HG02970 (cell line): ENCODE measurements around the gene MYL12A.

Experiments used
- ATAC-seq: cut with Tn5 transposase; IDR thresholded peaks from one replicate; pipeline ENCODE4 v1.9.1; 2021; ENCODE audit warnings: mild to moderate bottlenecking, moderate library complexity, moderate number of reproducible peaks; ENCODE audit not compliant: unreplicated experiment, low FRiP score

The MYL12A gene

GRCh38 chr18:3223356-3223755 is 24.2 kb upstream of the MYL12A start:
- no peak for ATAC-seq

GRCh38 chr18:3224223-3224622 is 23.4 kb upstream of the MYL12A start:
- ATAC-seq = no peak

GRCh38 chr18:3225588-3225987 is 22.0 kb upstream of the MYL12A start:
- ATAC-seq = no peak

- no peak for ATAC-seq
These were observed 21.6 kb upstream of the MYL12A start for GRCh38 chr18:3226048-3226447.

- no peak for ATAC-seq
These were observed 16.9 kb upstream of the MYL12A start for GRCh38 chr18:3230401-3231334.

GRCh38 chr18:3233004-3233403 is 14.6 kb upstream of the MYL12A start:
- no peak for ATAC-seq

- ATAC-seq = no peak
These were observed 14.0 kb upstream of the MYL12A start for GRCh38 chr18:3233433-3234168.

GRCh38 chr18:3234457-3234856 is 13.1 kb upstream of the MYL12A start:
- ATAC-seq = no peak

GRCh38 chr18:3235846-3236245 is 11.8 kb upstream of the MYL12A start:
- ATAC-seq = no peak

GRCh38 chr18:3236470-3236869 is 11.1 kb upstream of the MYL12A start:
- no peak for ATAC-seq

- ATAC-seq = no peak
These were observed 8.9 kb upstream of the MYL12A start for GRCh38 chr18:3238742-3239141.

- no peak for ATAC-seq
These were observed 2.4 kb upstream of the MYL12A start for GRCh38 chr18:3245185-3245564.

- ATAC-seq = peak; percentile 36
These were observed 1.6 kb upstream of the MYL12A start for GRCh38 chr18:3245853-3246634.

GRCh38 chr18:3246635-3247239 is 864 bp upstream of the MYL12A start:
- peak; percentile 0 for ATAC-seq

GRCh38 chr18:3248062-3248657 is 559 bp downstream of the MYL12A start:
- no peak for ATAC-seq

- no peak for ATAC-seq
These were observed 1.2 kb downstream of the MYL12A start for GRCh38 chr18:3248658-3249359.

- ATAC-seq = no peak
These were observed 2.9 kb downstream of the MYL12A start for GRCh38 chr18:3250237-3251107.

GRCh38 chr18:3251249-3251962 is 3.8 kb downstream of the MYL12A start:
- no peak for ATAC-seq
